ENCODE data around the gene ESRRG.
A peak's percentile ranks its signal among the peaks of the same experiment; 100 is the strongest.

Gene ESRRG

DNA sequence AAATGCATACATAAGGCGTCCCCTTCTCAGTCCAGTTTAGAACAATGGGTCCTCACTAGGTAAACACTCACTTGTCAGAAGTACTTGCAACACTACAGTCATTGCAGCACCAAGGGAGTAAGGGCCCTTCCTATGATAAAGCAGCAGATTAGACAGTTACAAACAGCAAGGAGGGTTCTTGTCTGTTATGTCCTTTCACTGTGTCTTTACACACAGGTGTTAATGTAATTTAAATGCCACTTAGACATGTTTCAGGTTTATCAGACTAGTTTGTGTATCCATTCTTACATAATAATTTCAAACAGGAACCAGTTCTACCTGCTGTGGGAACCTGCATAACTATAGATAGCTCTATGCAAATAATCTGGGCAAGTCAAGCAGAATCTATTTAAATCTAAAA, 194.4 kb downstream of the ESRRG start:
- H3K27ac ChIP-seq, result peak overlapping the region; percentile 26; the same call in 1 of the 2 replicates
- TF ChIP-seq, protein P1, sequence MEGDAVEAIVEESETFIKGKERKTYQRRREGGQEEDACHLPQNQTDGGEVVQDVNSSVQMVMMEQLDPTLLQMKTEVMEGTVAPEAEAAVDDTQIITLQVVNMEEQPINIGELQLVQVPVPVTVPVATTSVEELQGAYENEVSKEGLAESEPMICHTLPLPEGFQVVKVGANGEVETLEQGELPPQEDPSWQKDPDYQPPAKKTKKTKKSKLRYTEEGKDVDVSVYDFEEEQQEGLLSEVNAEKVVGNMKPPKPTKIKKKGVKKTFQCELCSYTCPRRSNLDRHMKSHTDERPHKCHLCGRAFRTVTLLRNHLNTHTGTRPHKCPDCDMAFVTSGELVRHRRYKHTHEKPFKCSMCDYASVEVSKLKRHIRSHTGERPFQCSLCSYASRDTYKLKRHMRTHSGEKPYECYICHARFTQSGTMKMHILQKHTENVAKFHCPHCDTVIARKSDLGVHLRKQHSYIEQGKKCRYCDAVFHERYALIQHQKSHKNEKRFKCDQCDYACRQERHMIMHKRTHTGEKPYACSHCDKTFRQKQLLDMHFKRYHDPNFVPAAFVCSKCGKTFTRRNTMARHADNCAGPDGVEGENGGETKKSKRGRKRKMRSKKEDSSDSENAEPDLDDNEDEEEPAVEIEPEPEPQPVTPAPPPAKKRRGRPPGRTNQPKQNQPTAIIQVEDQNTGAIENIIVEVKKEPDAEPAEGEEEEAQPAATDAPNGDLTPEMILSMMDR (conservative IDR thresholded peaks at IDR 0.05), result no peak

DNA sequence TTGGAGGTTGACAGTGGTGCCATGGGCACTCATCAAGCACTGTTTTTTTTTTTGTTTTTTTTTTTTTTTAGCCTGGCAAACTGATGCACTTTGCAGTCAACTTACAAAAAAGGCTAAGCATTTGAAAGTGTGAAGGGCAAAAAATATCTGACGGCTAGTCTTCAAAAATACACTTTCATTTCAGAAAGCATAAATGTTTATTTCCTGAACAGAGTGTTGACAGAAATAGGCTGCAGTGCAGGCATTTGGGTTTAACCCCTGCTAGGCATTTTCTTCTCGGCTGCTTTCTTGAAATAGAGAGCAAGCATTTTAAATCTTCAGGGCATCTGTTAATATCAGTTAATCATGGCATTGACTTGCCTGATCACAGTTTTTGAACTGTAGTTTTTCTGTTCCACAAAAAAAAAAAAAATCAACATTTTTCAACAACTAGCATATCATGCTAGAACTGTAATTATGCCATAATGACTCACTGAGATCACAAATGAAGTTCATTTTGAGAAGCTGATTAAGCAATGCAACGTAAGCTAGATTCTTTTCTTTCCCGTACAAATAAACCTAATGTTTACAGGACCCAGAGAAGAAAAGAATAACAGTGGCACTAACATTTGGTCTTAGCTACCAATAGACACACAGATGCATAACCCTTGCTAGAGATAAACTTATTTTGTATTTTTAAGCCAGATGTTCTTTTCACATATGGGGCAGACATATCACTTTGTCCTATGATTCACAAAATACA, 199.6 kb downstream of the ESRRG start:
- no peak overlapping the region for H3K27ac ChIP-seq

DNA sequence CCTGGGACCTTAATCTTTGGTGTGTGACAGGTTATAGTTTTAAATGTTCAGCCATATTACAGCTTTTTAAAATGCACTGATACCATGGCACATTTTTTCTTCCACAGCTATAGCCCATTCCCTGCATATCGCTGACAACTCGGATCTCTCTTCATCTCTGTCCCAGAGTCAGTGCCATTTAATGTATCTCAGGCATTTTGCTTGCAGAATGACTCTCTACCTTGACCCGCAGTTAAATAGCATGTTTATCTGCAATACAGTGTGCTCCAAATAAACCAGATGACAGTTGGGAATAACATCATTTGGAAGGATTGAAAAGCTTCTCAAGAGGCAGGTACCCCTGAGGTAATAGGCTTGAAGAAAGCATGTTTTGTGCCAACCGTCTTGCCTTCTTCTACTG, 200.2 kb downstream of the ESRRG start:
- H3K27ac ChIP-seq, result no peak overlapping the region
- TF ChIP-seq, protein P1 (conservative IDR thresholded peaks at IDR 0.05), result no peak

More for the DNA sequence above, 199.6 kb downstream of the ESRRG start:
- TF ChIP-seq, protein P1 (conservative IDR thresholded peaks at IDR 0.05), result no peak

DNA sequence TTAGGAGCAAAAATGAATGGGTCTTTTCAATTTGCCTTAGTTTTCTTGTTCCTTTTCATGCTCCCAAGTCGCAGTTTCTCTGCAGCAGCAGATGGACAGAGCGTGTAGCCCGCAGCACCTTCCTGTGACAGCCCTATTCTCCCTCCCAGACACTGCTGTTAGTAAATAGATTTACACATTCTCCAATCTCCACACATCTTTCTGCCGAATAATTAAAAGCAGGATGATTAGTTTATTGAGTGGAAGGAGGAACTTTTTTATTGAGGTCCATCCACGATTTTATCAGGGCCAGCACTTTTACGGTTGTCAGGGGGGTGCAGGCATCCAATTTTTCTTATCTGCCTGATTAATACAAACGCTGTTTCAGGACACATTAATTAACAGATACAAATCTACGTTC, 201.8 kb downstream of the ESRRG start:
- no peak overlapping the region for H3K27ac ChIP-seq
- TF ChIP-seq, protein P1 (conservative IDR thresholded peaks at IDR 0.05), result no peak

DNA sequence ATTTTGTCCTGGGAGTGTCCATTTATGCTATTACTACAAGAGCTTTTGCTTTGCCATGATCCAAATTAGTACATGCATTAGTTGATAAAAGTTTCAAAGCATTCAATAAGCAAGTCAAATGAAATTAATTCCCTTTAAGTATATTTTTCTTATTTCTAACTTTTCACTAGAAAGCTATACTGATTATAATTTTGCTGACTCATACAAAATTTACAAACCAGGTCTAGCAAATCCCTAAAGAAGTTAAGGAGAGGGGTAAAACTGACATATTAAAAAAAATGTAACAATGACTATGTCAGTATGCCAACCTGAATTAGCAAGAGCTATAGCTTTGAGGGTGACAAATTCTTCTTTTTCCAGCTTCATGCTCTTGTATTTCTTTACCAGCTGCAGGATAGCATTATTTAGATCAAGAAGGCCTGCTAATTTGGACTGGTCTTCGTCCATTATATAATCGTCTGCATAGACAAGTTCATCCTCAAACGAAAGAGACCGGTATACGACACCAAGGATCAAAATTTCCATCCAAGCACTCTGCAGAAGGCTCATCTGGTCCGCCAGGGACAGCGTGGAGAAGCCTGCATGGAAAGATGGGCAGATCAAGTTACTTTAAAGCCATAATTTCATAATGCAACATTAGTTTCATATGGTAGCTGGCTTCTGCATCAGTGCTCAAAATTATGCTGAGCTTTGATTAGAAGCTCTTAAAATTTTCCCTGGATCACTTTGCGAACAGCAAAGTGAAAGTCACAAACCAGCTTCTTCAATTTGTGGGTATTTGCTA, 204.2 kb downstream of the ESRRG start:
- no peak overlapping the region for H3K27ac ChIP-seq
- TF ChIP-seq, protein P1 (conservative IDR thresholded peaks at IDR 0.05), result no peak

DNA sequence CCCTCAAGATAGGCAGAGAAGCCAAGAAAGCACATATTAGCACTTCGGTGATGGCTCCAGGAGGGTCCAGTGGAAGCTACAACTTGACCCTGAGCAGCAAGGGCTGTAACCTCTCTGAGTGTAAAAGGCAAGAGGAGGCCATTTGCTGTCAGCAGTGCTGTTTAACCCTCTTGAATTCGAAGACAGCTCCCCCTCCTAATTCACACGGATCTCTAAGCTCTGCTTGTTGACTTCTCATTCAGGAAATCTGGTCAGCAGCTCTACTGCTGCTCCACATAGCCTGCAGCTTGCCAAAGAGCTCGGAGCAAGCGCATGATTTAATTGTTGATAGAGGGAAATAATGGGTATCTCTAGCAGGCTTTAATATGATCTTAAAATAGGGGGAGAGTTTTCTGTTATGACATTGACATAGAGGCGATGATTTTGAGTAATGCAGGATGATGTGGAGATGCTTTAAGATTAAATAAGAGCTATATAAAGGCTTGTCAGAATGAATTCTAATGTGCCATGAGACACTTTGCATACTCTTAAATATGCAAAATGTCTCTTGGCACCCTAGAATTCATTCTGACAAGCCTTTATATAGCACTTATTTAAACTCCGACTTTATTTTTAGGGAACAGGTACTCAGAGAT, 220.6 kb downstream of the ESRRG start:
- H3K27ac ChIP-seq, result no peak overlapping the region
- TF ChIP-seq, protein P1 (conservative IDR thresholded peaks at IDR 0.05), result no peak
